NCI-H187 (cell line): Measurements from ENCODE around the gene LRFN5.
"Not testable (repeated sequence)": the region's sequence is repeated elsewhere in the genome, so short reads cannot be mapped to it uniquely, and the experiment has no call there.

Experiments
- DNase-seq, 2 experiments: peaks; one replicate each; lab custom pipeline; 2025; lab: John Stamatoyannopoulos, UW

The LRFN5 gene

GRCh38 chr14:41636492-41637392, 30.1 kb downstream of the LRFN5 start:
- DNase-seq, result no peak

DNA sequence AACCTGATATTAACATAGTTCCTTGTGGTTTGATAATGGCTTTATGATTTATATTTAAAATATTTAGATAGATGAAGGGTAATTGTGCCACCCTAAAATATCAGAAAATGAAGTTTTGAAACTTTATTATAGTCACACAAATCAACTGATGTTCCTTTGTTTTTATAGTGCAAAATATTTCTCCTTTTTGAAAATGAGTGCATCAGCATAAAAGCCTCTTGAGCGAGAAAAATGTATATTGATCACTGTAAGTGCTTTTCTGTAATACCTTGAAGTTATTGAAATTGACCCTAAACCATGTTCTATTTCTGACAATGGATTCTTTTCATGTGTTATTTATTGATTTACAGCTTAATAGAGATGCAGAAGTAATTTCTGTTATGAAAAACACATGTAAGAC, 35.0 kb downstream of the LRFN5 start:
- no peak for DNase-seq

DNA sequence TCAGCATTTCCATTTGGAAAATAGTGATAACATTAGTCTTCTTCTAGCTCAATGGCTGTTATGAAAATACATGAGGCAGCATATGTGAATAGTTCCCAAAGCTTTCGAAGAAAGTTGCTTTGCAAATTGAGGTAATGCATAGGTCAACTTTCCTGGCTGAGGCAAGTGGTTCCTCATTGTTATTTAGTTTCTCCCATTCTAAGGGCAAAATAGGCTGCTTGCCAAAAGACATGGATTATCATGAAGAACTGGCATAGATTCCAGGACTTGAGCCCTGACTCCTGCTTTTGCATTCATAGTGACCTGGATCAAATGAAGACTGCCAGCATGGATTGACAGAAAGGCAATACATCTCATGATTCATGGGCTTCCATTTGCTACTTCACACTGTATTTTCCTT, 35.7 kb downstream of the LRFN5 start:
- DNase-seq, result no peak

GRCh38 chr14:41642789-41643188, 36.1 kb downstream of the LRFN5 start:
- DNase-seq, result no peak

DNA sequence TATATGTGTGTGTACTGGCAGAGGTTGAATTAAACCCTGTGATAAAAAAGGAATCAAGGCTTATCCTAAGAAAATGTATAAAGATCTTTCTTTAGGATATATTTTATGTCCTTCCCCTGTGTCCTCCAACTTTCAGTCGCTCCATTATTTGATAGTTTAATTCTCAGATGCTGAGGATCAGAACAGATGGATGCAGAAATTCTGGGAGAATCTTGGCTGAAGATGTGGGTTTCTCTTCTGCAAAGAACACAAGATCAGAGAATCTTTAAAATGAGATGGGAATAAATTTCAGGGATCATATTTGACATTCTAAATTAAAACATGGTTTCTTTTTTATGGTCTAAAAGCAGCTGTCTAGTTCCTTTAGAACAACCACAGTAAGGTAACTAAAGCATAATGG, 37.9 kb downstream of the LRFN5 start:
- DNase-seq, result no peak

DNA sequence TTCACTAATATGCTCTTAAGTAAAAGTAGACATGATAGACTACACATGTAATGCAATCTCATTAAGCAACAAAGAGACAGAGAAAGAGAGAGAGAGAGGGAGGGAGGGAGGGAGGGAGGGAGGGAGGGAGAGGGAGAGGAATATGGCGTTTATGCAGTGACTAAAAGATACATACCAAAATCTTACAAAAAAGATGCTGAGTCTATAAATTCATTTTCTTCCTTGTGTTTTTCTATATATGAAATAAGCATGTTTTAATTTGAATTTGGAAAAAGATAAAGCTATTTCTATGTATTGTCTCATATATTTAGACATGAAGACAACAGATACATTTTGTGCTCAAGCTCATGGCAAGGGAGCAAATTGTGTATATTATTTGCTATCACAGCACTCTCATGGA, 44.1 kb downstream of the LRFN5 start:
- no peak for DNase-seq

DNA sequence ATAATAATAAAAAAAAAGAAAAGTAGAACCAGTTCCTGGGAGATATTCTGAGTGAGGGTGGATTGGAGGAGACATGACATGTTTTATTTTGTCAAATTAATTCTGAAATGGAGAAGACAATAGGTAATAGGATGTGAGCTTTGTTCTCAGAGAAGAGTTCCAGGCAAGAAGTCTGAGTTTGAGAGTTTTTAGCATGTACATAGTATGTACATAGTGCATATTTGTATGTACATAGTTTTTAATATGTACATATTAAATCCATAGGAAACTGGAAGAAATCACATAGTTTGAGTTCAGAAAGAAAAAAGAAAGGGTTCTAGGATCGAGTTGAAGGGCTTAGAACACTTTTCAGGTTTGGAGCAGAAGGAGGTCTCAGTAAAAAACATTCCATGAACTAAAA, 47.5 kb downstream of the LRFN5 start:
- DNase-seq, result no peak

DNA sequence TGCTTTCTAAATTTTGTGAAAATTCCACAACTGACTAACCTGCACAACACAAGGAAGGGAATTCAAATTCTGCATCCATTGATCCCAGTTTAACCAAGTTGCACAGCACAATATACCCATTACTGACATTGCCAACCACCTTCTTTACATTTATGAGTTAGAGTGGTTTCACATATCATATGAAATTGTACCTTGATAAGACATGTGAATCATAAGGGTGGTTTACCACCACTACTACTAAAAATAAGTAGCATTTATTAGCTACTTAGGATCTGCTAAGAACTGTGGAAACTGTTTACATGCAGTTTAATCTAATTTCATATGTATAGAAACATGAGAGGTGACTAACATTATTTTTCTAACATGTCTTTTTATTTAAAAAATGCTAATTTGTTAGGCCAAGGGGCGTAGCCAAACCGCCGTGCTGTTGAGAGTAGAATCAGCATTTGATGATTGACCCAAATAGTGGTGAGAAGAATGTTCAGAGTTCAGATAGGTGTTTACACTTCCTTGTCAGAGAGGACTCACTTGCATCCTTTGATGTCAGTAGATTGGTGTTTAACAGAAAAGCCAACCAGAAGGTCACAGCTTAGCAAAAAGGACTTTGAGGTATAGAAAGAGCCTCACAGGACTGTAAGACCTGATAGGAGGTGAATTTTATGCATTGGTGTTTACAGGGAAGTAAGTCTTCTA, 56.2 kb downstream of the LRFN5 start:
- no peak for DNase-seq

GRCh38 chr14:41663473-41663850, 56.8 kb downstream of the LRFN5 start:
- DNase-seq, result no peak

DNA sequence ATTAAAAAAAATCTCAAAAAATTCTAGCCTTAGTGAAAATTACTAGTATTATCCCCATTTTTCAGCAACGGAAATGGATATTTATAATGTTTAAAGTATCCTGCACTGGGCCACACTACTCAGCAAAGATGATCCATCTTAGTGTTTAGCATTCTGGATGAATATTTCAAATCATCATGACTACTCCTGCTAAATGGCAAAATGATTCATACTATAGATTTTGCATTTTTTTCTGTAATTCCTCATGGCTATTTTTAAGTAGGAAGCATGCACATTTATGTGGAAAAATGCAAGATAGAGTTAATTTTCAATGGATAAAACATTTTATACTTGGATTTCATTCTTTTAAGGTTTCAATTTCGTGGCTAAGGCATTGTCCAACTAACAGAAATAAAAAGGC, 59.6 kb downstream of the LRFN5 start:
- no peak for DNase-seq

DNA sequence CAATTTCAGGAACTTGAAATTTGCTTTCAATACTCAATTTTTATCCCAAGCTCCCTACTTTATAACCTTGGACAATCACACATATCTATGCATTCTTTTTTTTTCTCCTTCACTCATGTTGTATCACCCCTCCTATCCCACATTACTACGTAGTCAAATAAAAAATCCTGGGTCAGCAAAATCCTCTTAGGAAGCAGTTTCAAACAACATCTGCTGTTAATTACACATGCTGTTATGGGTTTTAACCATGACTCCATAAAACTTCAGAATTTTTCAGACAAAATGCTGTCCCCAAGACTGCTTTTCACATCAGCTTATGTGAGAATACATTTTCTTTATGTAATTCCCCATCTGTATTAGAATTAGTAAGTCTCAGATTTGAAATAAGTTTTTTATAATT, 61.7 kb downstream of the LRFN5 start:
- DNase-seq, result no peak

DNA sequence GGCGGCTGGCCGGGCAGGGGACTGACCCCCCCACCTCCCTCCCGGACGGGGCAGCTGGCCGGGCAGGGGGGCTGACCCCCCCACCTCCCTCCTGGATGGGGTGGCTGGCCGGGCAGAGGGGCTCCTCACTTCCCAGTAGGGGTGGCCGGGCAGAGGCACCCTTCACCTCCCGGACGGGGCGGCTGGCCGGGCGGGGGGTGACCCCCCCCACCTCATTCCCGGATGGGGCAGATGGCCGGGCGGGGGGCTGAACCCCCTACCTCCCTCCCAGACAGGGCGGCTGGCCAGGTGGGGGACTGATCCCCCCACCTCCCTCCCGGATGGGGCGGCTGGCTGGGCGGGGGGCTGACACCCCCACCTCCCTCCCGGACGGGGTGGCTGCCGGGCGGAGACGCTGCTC, 66.9 kb downstream of the LRFN5 start:
- DNase-seq, result not testable (repeated sequence)

DNA sequence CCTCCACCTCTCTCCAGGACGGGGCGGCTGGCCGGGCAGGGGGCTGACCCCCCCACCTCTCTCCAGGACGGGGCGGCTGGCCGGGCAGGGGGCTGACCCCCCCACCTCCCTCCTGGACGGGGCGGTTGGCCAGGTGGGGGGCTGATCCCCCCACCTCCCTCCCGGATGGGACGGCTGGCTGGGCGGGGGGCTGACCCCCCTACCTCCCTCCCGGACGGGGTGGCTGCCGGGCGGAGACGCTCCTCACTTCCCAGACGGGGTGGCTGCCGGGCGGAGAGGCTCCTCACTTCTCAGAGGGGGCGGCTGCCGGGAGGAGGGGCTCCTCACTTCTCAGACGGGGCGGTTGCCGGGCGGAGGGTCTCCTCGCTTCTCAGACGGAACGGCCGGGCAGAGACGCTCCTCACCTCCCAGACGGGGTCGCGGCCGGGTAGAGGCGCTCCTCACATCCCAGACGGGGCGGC, 67.9 kb downstream of the LRFN5 start:
- not testable (repeated sequence) for DNase-seq

- DNase-seq, result no peak
Measured at GRCh38 chr14:41699486-41699885, 92.8 kb downstream of the LRFN5 start.

GRCh38 chr14:41718477-41719166, 111.9 kb downstream of the LRFN5 start:
- no peak for DNase-seq

DNA sequence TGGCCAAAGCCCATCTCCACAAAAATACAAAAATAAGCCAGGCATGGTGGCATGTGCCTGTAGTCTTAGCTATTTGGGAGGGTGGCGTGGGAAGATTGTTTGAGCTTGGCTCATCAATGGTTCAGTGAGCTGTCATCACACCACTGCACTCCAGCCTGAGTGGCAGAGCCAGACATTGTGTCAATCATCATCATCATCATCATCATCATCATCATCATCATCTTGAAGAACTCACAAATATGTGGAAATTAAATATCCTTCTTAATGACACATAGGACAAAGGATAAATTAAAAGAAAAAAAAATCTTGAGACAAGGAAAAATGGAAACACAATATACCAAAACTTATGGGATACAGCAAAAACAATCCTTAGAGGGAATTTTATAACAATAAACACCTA, 132.5 kb downstream of the LRFN5 start:
- DNase-seq, result no peak

- DNase-seq, result no peak
Measured at GRCh38 chr14:41743140-41743539, 136.5 kb downstream of the LRFN5 start.

GRCh38 chr14:41749429-41749828, 142.8 kb downstream of the LRFN5 start:
- no peak for DNase-seq

- not testable (repeated sequence) for DNase-seq
Measured at GRCh38 chr14:41750575-41750974, 143.9 kb downstream of the LRFN5 start.

- no peak for DNase-seq
Measured at GRCh38 chr14:41758011-41758665, 151.5 kb downstream of the LRFN5 start.

DNA sequence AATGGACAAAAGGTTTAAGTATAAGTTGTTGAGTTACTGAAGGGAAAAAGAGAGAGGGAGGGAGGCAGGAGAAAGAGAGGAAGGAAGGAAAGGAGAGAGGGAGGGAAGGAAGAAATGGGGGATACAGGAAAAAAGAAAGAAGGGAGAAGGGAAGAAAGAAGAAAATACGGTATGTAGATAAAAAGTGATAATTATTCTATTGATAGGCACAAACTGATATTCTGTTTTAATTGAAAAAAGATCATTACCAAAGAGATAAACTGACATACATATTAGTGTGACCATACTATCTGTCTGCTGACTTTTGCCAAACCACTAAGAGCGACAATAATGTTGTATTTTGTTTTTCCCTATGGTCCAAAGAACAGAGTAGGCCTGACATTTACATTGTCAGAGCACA, 154.5 kb downstream of the LRFN5 start:
- no peak for DNase-seq

- DNase-seq, result no peak
Measured at GRCh38 chr14:41766772-41767171, 160.1 kb downstream of the LRFN5 start.
